NCI-H82 (cell line): ENCODE results near the gene ZBTB7C.
A peak's percentile ranks its signal among the peaks of the same experiment; 100 is the strongest.

ENCODE experiments used
- DNase-seq: peaks from one replicate; lab custom pipeline; 2025; lab: John Stamatoyannopoulos, UW

ZBTB7C gene

DNA sequence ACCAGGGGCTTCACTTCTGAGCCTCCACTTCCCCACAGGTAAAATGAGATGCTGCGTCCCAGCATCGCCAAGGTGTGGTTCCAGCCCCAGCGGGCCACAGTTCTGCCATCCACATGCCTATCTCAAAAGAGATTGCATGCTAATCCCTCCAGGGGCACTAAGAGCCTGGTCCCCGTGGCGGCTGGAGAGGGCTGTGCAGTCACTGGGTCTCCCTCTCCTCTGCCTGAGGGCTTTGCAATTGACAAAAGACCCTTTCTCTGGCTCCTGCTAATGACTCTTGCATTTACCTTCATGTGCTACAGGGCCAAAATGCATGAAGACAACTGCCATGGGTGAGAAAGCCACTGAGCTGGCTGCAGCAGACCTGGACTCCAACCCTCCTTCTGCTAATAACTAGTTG lies 18.5 kb downstream of the ZBTB7C start:
- no peak for DNase-seq

- no peak for DNase-seq
Observed at GRCh38 chr18:48388478-48388877, 20.7 kb downstream of the ZBTB7C start.

GRCh38 chr18:48387300-48387699 lies 21.9 kb downstream of the ZBTB7C start:
- no peak for DNase-seq

- DNase-seq, result no peak
Observed at GRCh38 chr18:48385596-48385995, 23.6 kb downstream of the ZBTB7C start.

- DNase-seq, result no peak
Observed at GRCh38 chr18:48376934-48377333, 32.2 kb downstream of the ZBTB7C start.

DNA sequence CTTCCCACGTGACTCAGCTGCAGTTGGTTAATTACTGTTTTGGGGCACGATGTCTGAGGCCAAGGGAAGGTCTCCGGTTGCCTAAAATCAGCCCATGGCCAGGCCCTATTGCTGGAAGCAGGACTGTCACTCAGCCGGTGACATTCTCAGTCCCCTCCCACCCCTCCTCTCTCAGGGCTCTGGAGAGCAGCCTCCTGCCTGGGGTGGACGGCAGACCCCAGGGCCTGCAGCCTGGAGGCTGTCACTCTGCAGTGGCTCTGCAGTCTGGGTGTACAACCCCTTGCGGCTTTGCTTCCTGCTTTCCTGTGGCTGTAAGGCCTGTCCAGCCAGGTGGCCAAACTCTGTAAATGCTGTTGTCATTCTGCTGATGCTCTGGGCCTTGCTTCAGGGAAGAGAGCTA lies 32.8 kb downstream of the ZBTB7C start:
- DNase-seq, result no peak

GRCh38 chr18:48375150-48375800 lies 33.9 kb downstream of the ZBTB7C start:
- no peak for DNase-seq

GRCh38 chr18:48374423-48375149 lies 34.6 kb downstream of the ZBTB7C start:
- DNase-seq, result no peak

DNA sequence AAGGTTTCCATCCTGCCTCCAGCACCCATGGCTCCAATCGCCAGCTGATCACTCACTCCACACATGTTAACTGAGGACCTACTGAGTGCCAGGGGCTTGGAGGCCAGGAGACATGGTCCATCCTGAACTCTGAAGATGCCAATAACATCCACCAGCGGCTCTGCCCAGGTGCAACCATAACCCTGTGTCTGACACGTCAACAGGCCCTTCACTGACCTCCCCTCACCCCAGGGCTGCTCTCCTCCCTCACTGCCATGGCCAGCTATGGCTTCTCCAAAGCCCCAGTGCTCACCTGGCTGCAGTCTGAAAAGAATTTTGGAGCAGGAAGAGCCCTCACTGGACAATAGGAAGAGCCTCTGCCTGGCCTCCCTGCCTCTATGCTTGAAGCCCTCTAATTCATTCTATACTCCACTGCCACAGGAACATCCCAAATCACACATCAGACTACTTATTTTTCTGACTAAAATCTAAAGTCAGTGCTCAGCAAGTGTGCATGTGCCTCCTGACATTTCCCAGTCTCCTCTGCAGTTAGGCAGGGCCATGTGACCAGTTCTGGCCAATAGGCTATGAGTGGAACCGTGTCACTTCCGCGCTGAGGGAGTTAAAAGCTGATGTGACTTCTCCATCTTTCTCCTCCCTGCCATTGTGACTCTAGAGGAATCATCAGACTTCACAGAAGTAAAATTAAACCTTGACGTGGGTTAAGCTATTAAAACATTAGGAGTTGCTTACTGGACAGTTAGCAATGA lies 37.2 kb downstream of the ZBTB7C start:
- no peak for DNase-seq

DNA sequence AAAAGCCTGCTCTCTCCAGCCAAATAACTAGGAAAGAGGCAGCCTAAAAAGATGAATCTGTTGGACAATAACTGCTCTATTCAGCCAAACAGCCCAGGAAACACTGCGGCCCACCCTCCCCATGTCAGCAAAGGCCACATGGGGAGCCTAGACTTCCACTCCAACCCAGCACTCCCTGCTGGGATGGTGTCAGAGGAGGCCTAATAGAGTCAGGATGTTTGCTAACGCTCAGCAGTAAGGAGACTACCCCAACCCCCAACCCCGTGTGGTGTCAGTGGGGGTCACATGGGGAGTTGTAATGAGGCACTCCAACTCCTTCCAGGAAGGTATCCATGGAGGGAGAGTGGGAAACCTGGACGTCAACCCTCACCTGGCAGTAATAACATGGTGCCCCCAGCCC lies 41.6 kb downstream of the ZBTB7C start:
- no peak for DNase-seq

DNA sequence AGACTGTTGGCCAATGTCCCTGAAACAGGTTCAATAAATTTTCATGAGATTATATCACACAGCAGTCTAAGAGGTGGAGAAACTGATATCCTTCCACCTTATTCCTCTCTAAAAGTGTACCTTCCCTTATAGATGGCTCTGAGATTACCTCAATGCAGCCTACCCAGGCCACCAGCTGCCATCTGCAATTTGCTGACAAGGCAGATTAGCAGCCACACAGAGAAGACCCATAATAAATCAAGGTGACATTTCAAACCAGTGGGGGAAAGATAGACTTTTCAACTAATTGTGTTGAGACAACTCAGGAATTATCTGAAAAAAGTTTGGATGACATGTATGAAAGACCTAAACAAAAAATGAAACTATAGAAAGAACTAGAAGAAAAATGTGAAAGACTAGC lies 43.2 kb downstream of the ZBTB7C start:
- DNase-seq, result peak; percentile 21

GRCh38 chr18:48364146-48364545 lies 45.0 kb downstream of the ZBTB7C start:
- no peak for DNase-seq

DNA sequence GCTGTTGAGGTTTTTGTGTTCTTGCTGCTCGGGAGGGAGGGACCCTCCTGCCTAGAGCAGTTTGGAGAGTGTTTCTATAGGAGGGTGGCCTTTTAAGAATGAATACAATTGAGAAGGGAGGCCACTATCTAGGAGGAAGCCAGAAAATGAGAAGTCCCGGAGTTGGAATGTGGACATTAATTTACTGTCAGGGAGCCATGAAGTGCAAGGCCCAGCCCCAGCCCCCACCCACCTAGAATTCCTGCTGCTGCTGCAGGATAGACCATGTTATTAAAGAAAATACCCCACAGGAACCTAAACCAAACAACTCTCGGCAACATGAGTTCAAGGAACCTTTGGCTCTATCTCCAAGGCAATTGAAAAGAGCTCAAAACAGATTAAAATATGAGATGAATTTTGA lies 46.0 kb downstream of the ZBTB7C start:
- no peak for DNase-seq

DNA sequence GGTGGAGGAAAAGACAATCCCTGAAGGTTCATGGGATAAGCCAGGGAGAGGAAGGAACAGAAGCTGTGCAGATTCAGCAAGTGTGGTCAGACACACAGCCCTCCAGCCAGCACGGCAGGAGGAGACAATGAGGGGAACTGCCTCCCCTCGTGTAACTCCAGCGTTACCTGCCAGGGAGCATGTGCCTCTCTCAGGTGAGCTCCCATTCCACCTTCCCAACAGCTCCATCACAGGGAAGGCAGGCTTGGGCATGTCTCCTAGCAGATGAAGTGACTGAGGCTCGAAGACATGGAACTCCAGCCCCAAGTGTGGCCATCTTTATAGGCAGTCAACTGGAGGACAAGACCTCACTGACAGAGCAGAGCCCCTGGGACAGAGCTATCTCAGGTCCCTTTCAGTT lies 47.4 kb downstream of the ZBTB7C start:
- no peak for DNase-seq

- DNase-seq, result no peak
Observed at GRCh38 chr18:48360376-48361021, 48.7 kb downstream of the ZBTB7C start.

DNA sequence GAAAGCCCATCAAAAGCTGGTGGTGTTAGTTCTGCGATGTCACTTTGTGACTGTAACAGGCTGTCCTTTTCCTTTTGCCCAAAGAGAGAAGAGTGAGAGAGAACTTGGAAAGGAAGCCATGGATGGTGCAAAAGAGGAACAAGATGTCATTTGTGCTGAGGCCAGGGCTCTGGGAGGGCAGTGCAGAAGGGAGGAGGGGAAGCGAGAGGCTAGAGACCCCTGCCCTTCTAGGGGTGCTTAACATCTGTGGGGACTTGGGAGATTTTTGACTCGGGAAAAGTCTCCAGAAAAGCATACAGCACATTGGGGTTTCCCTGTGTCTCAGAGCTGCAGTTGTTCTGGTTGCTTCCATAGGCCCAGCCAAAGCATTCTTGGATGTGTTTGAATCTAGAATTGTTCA lies 49.6 kb downstream of the ZBTB7C start:
- no peak for DNase-seq

DNA sequence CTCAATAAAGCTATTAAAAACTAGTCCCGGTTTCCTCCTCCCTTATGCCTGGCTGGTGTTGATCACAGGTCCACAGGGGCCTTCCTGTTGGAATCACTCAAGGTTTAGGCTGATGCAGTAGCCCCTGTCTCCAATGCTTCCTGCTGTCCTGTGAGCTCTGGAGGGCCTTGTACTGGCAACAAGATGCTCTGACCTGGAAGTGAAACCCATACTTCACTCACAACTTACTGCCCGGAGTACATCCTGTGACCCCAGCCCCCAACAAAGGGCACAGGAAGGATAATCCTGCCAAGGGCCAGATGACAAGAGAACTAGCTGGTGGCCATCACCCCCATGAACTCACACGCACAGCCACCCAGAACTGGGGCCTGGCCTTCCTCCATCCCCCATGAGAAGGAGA lies 50.3 kb downstream of the ZBTB7C start:
- DNase-seq, result no peak

DNA sequence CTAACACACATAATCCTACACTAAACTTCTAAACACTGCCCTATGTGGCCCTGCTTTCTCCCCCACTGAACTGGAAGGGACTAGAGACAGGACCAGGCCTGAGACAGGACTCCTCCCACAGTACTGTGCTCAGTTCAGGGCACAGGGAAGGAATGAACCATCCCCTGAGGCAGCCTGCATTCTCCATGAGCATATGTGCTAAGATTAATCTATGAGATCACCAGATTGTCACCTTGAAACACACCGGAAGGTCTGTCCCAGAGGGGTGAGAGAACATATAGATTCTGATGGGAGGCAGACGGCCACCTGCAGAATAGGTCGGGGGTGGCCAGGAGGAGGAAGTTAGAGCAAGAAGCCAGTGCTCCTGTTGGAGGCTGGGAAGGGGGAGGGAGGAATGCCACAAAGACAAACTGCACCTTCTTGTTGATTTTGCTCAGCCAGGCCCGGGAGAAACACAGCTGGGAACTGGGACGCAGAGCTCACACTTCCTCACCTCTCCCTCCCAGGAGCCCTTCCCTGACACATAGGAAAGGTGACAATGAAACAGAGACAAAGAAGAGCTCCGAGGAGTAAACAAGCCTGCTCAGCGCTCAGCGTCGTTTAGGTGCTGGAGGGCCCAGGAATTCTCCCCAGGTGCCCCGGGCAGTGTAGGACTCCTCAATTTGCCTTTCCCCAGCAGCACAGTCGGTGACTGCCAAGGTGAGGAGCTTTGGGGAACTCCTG lies 52.1 kb downstream of the ZBTB7C start:
- DNase-seq, result peak; percentile 37

DNA sequence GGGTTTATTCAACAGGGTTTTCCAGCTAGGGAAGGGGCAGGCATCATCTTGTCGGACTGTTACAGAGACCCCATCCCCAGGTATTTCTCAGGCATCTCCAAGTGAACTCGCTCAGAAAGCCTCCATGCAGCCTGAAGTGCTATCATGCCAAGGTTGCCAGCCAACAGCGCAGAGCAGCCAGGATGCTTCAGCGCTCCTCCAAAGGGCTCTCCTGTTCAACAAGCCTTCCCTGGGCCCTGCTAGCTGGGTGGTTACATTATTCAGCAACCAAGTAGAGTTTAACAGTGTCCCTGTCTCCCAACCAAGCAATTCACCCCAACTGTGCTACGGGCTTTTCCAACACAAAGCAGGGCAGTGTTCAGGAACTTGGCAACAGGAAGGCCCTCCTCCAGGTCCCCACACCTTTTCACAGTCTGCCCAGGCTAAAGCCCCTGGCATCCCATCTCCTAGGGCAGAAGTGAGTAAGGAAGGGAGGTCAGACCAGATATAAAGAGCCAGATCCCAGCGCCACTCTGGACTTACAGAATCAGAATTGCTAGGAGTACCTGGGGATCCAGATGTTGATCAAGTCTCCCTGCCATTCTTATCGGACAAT lies 52.9 kb downstream of the ZBTB7C start:
- no peak for DNase-seq

- no peak for DNase-seq
Observed at GRCh38 chr18:48355276-48356115, 53.7 kb downstream of the ZBTB7C start.
